Right lobe of liver (tissue), 4 donors: ENCODE data around the gene SHF.
"Not testable (repeated sequence)": the region's sequence is repeated elsewhere in the genome, so short reads cannot be mapped to it uniquely, and the experiment has no call there.

Source experiments
- CTCF ChIP-seq, 4 donors: fragments of 200-600 bp in 3 of 4; fragments of 450-650 bp in 1 of 4; IDR thresholded peaks; one replicate each; pipeline versions ENCODE4 v1.5.1 to v1.8.0; 2016 to 2022; ENCODE audit warnings: antibody characterized with exemption in 4 of 4, mild to moderate bottlenecking in 2 of 4
- POLR2A ChIP-seq: fragments of 450-650 bp; IDR thresholded peaks from one replicate; pipeline ENCODE4 v1.6.1; 2017; ENCODE audit warnings: antibody characterized with exemption, mild to moderate bottlenecking
- donor health status: DM: no; HTN: no; CAD: no.
- donor health status: DM: no; HTN: no; CAD: no.
- donor health status: DM: no; HTN: yes; CAD: no.

DNA sequence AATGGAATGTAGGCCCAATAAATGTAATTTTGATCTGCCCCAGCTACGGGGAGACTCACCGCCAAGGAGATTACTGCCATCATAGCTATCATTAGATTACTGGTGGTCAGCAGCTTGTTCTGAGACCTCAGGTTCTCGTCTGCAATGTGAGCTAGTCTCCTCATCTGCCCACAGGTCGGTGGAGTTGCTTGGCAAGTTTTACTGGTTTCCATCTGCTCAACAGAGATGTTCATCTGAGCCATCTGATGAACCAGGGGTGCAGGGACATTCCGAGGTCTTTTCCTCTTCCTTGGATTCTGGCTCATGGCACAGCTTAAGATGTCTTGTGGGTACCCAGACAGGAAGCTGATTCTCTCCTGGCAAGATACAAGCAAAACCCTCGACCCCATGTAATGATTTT, 49.0 kb upstream of the SHF start:
- not testable (repeated sequence) for TF ChIP-seq POLR2A; CTCF (IDR thresholded peaks at IDR 0.05)
